NCI-H2081 (cell line): Measurements from ENCODE around the gene PDSS2.
"Not testable (repeated sequence)": the region's sequence is repeated elsewhere in the genome, so short reads cannot be mapped to it uniquely, and the experiment has no call there.

ENCODE experiments used
- DNase-seq, 2 experiments: peaks; one replicate each; lab custom pipeline; 2025; lab: John Stamatoyannopoulos, UW

The PDSS2 gene

GRCh38 chr6:107475360-107475759 lies 16.0 kb upstream of the PDSS2 start:
- DNase-seq = not testable (repeated sequence)

- DNase-seq = no peak
These were observed 14.3 kb upstream of the PDSS2 start for GRCh38 chr6:107473660-107474059.

GRCh38 chr6:107470364-107470763 lies 11.0 kb upstream of the PDSS2 start:
- no peak for DNase-seq

- no peak for DNase-seq
These were observed 6.7 kb upstream of the PDSS2 start for GRCh38 chr6:107466062-107466461.

GRCh38 chr6:107460083-107460631 lies 793 bp upstream of the PDSS2 start:
- DNase-seq = no peak

GRCh38 chr6:107458672-107459282 lies 587 bp downstream of the PDSS2 start:
- DNase-seq = peak; percentile 18 to 38

GRCh38 chr6:107448776-107449175 lies 10.6 kb downstream of the PDSS2 start:
- no peak for DNase-seq

GRCh38 chr6:107447663-107448216 lies 11.6 kb downstream of the PDSS2 start:
- no peak for DNase-seq

- DNase-seq = no peak
These were observed 15.1 kb downstream of the PDSS2 start for GRCh38 chr6:107444277-107444676.

- DNase-seq = no peak
These were observed 15.6 kb downstream of the PDSS2 start for GRCh38 chr6:107443608-107444267.

- no peak for DNase-seq
These were observed 16.3 kb downstream of the PDSS2 start for GRCh38 chr6:107442938-107443607.

- DNase-seq = no peak
These were observed 17.7 kb downstream of the PDSS2 start for GRCh38 chr6:107441682-107442081.

- no peak for DNase-seq
These were observed 18.4 kb downstream of the PDSS2 start for GRCh38 chr6:107440936-107441335.

- no peak for DNase-seq
These were observed 20.0 kb downstream of the PDSS2 start for GRCh38 chr6:107439406-107439805.

- DNase-seq = no peak
These were observed 21.7 kb downstream of the PDSS2 start for GRCh38 chr6:107437691-107438090.

GRCh38 chr6:107436881-107437280 lies 22.5 kb downstream of the PDSS2 start:
- DNase-seq = no peak

GRCh38 chr6:107435798-107436197 lies 23.6 kb downstream of the PDSS2 start:
- no peak for DNase-seq

- no peak for DNase-seq
These were observed 24.6 kb downstream of the PDSS2 start for GRCh38 chr6:107434812-107435211.

- not testable (repeated sequence) for DNase-seq
These were observed 33.4 kb downstream of the PDSS2 start for GRCh38 chr6:107425951-107426350.

- no peak for DNase-seq
These were observed 35.8 kb downstream of the PDSS2 start for GRCh38 chr6:107423474-107423990.

GRCh38 chr6:107421696-107422256 lies 37.6 kb downstream of the PDSS2 start:
- no peak for DNase-seq

GRCh38 chr6:107419733-107420132 lies 39.6 kb downstream of the PDSS2 start:
- DNase-seq = peak in 1 of 2 experiments; percentile 7
